Measurements from ENCODE around the gene EOMES. TPM values are rescaled to one million over a fixed set of nuclear protein-coding genes. Genes with fewer than 3 reads are reported as not detected.

The EOMES gene
- total RNA-seq, 1 donor from 2014 or later, result not detected

DNA sequence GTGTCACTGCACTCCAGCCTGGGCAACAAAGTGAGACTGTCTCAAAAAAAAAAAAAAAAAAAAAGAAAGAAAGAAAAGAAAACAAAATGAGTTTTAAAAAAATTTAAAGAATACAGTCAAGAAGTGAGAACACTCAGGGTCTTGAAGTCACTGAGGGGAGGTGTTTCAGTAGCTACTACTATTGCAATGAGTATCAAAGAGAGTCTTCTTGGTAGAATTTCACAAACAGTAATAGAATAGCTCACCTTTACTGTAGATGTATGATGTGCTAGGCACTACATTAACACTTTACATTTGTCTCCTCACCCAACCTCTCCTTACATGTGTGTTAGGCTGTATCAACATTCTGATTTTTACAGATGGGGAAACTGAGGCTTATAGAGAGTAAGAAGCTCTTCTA lies 43.9 kb downstream of the EOMES start:
- peaks cover 2% of the 10 kb centered on the region for H3K27me3 Mint-ChIP-seq (ENCODE audit: unreplicated experiment)

DNA sequence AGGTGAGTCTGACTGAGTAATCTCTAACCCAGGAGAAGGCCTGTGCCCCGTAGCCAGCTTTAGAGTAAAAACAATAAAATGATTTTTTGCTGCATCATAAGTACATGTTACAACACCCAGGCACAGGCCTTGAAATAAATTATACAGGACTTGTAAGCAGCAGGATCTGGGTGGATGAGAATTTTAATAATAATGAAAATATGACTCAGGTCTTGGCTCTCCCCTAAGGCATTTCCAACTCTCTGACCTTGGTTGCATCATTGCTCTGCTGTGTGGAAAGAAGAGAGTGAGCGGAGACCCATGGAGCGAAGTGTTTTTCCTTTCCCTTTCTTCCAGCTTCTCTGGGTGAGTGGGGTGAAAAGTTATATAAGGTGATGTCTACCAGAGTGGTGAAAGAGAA lies 44.6 kb downstream of the EOMES start:
- peaks cover 2% of the 10 kb centered on the region for H3K27me3 Mint-ChIP-seq (ENCODE audit: unreplicated experiment)
- H3K9me3 Mint-ChIP-seq (ENCODE audit: unreplicated experiment), result no peaks in the 10 kb centered on the region
- DNase-seq, result no peak
- no peak overlapping the region for H3K27ac Mint-ChIP-seq (ENCODE audit: unreplicated experiment)
- no peaks in the 10 kb centered on the region for H3K4me1 Mint-ChIP-seq (ENCODE audit: low read depth, unreplicated experiment)
- H3K36me3 Mint-ChIP-seq (ENCODE audit: unreplicated experiment), result no peaks in the 10 kb centered on the region
- TF ChIP-seq, protein P1, sequence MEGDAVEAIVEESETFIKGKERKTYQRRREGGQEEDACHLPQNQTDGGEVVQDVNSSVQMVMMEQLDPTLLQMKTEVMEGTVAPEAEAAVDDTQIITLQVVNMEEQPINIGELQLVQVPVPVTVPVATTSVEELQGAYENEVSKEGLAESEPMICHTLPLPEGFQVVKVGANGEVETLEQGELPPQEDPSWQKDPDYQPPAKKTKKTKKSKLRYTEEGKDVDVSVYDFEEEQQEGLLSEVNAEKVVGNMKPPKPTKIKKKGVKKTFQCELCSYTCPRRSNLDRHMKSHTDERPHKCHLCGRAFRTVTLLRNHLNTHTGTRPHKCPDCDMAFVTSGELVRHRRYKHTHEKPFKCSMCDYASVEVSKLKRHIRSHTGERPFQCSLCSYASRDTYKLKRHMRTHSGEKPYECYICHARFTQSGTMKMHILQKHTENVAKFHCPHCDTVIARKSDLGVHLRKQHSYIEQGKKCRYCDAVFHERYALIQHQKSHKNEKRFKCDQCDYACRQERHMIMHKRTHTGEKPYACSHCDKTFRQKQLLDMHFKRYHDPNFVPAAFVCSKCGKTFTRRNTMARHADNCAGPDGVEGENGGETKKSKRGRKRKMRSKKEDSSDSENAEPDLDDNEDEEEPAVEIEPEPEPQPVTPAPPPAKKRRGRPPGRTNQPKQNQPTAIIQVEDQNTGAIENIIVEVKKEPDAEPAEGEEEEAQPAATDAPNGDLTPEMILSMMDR (IDR thresholded peaks at IDR 0.05; ENCODE audit: partially characterized antibody, unreplicated experiment), result no peak
- H3K4me3 Mint-ChIP-seq (ENCODE audit: unreplicated experiment), result no peak overlapping the region

More for the DNA sequence above, 43.9 kb downstream of the EOMES start:
- Mint-ChIP-seq H3K9me3 (ENCODE audit: unreplicated experiment) (no peaks in the 10 kb centered on the region), H3K27ac (ENCODE audit: unreplicated experiment) (no peak overlapping the region), H3K36me3 (ENCODE audit: unreplicated experiment) (no peaks in the 10 kb centered on the region), H3K4me3 (ENCODE audit: unreplicated experiment) (no peak overlapping the region), H3K4me1 (ENCODE audit: low read depth, unreplicated experiment) (no peaks in the 10 kb centered on the region)
- TF ChIP-seq, protein P1 (IDR thresholded peaks at IDR 0.05; ENCODE audit: partially characterized antibody, unreplicated experiment), result no peak
- DNase-seq, result no peak

DNA sequence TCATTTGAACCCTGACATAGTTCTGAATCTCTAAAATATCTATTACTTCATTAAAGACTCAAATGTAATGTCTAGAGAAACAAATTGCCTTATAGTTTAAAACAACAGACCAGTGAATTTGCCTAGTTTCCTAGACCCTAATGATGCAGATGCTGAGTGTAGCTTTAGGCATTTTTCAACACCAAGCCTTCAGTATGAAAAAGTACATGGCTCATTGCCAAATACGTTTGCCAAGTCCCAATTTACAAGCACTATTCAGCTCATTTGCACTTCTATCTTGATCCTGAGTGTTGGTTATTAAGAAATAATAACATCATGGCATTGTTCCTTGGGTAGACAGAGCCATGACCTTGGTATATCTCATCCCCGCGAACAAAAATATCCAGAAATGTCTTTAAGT lies 46.8 kb downstream of the EOMES start:
- H3K4me3 Mint-ChIP-seq (ENCODE audit: unreplicated experiment), result no peak overlapping the region
- DNase-seq, result no peak

DNA sequence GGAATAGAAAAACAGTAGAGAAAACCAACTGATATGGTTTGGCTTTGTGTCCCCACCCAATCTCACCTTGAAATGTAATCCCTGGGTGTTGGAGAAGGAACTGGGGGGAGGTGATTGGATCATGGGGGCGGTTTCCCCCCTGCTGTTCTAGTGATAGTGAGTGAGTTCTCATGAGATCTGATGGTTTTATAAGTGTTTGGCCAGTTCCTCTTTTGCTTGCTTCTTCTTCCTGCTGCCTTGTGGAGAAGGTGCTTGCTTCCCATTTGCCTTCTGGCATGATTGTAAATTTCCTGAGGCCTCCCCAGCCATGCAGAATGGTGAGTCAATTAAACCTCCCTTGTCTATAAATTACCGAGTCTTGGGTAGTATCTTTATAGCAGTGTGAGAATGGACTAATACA lies 48.4 kb downstream of the EOMES start:
- no peak for DNase-seq
- H3K9me3 Mint-ChIP-seq (ENCODE audit: unreplicated experiment), result no peaks in the 10 kb centered on the region
- H3K4me1 Mint-ChIP-seq (ENCODE audit: low read depth, unreplicated experiment), result no peaks in the 10 kb centered on the region
- TF ChIP-seq, protein P1 (IDR thresholded peaks at IDR 0.05; ENCODE audit: partially characterized antibody, unreplicated experiment), result no peak
- no peak overlapping the region for H3K27ac Mint-ChIP-seq (ENCODE audit: unreplicated experiment)
- H3K4me3 Mint-ChIP-seq (ENCODE audit: unreplicated experiment), result no peak overlapping the region
- H3K36me3 Mint-ChIP-seq (ENCODE audit: unreplicated experiment), result no peaks in the 10 kb centered on the region
- H3K27me3 Mint-ChIP-seq (ENCODE audit: unreplicated experiment), result peaks cover 2% of the 10 kb centered on the region

More for the DNA sequence above, 46.8 kb downstream of the EOMES start:
- TF ChIP-seq, protein P1 (IDR thresholded peaks at IDR 0.05; ENCODE audit: partially characterized antibody, unreplicated experiment), result no peak
- Mint-ChIP-seq H3K27me3 (ENCODE audit: unreplicated experiment) (peaks cover 2% of the 10 kb centered on the region), H3K9me3 (ENCODE audit: unreplicated experiment) (no peaks in the 10 kb centered on the region), H3K27ac (ENCODE audit: unreplicated experiment) (no peak overlapping the region), H3K4me1 (ENCODE audit: low read depth, unreplicated experiment) (no peaks in the 10 kb centered on the region), H3K36me3 (ENCODE audit: unreplicated experiment) (no peaks in the 10 kb centered on the region)

DNA sequence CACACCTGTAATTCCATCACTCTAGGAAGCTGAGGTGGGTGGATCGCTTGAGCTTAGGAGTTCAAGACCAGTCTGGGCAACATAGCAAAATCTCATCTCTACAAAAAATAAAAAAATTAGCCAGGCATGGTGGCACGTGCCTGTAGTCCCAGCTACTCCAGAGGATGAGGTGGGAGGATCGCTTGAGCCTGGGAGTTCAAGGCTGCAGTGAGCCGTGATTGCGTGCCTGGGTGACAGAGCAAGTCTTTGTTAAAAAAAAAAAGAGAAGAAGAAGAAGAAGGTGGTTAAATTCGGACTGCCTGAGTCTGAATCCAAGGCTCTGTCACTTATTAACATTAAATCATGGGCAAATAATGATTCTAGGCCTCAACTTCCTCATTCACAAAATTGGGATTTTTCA lies 51.0 kb downstream of the EOMES start:
- H3K4me1 Mint-ChIP-seq (ENCODE audit: low read depth, unreplicated experiment), result peaks cover 6% of the 10 kb centered on the region
- H3K9me3 Mint-ChIP-seq (ENCODE audit: unreplicated experiment), result no peaks in the 10 kb centered on the region
- H3K27ac Mint-ChIP-seq (ENCODE audit: unreplicated experiment), result no peak overlapping the region
- DNase-seq, result no peak
- no peak overlapping the region for H3K4me3 Mint-ChIP-seq (ENCODE audit: unreplicated experiment)
- no peaks in the 10 kb centered on the region for H3K36me3 Mint-ChIP-seq (ENCODE audit: unreplicated experiment)
- TF ChIP-seq, protein P1 (IDR thresholded peaks at IDR 0.05; ENCODE audit: partially characterized antibody, unreplicated experiment), result no peak
- peaks cover 2% of the 10 kb centered on the region for H3K27me3 Mint-ChIP-seq (ENCODE audit: unreplicated experiment)

Data from glutamatergic neuron (in vitro differentiated cells).